GM23248 (cell line): ENCODE results near the gene TMEM151A. TPM values are rescaled to one million over a fixed set of nuclear protein-coding genes. Genes with fewer than 3 reads are reported as not detected.

Experiments
- DNase-seq: peaks from one replicate; pipeline ENCODE4 v3.0.0-alpha.2; 2015
- H2AFZ ChIP-seq: fragments of 200-600 bp; sonication (generic); 2 replicates; pipeline ENCODE4 v1.6.1; 2016; ENCODE audit warnings: antibody characterized with exemption
- H3F3A ChIP-seq: fragments of 200-600 bp; sonication (generic); 2 replicates; pipeline ENCODE4 v1.6.1; 2016; ENCODE audit warnings: mild to moderate bottlenecking, antibody characterized with exemption, mixed run types; ENCODE audit not compliant: insufficient read depth
- H3K27ac ChIP-seq: fragments of 200-600 bp; sonication (generic); 2 replicates; pipeline ENCODE4 v1.5.1; 2016; ENCODE audit warnings: mild to moderate bottlenecking
- H3K27me3 ChIP-seq: fragments of 200-600 bp; sonication (generic); replicated peaks from 2 replicates; pipeline ENCODE4 v1.6.1; 2016; ENCODE audit warnings: mild to moderate bottlenecking; ENCODE audit not compliant: insufficient read depth
- H3K36me3 ChIP-seq: fragments of 200-600 bp; sonication (generic); 2 replicates; pipeline ENCODE4 v1.6.1; 2016; ENCODE audit warnings: low read depth, mild to moderate bottlenecking
- H3K4me1 ChIP-seq: fragments of 200-600 bp; sonication (generic); 2 replicates; pipeline ENCODE4 v1.6.1; 2016; ENCODE audit warnings: mild to moderate bottlenecking; ENCODE audit not compliant: insufficient read depth
- H3K4me2 ChIP-seq: fragments of 200-600 bp; sonication (generic); one replicate; pipeline ENCODE4 v1.6.1; 2016; ENCODE audit warnings: mild to moderate bottlenecking; ENCODE audit not compliant: unreplicated experiment
- H3K4me3 ChIP-seq: fragments of 200-600 bp; sonication (generic); 2 replicates; pipeline ENCODE4 v1.5.1; 2016; ENCODE audit warnings: mild to moderate bottlenecking
- H3K79me2 ChIP-seq: fragments of 200-600 bp; sonication (generic); 2 replicates; pipeline ENCODE4 v1.6.1; 2016; ENCODE audit warnings: mild to moderate bottlenecking; ENCODE audit not compliant: insufficient read depth
- H3K9ac ChIP-seq: fragments of 200-600 bp; sonication (generic); 2 replicates; pipeline ENCODE4 v1.6.1; 2016; ENCODE audit warnings: mild to moderate bottlenecking
- H3K9me2 ChIP-seq: fragments of 200-600 bp; sonication (generic); 2 replicates; pipeline ENCODE4 v1.6.1; 2016; ENCODE audit warnings: mixed run types, mild to moderate bottlenecking, moderate library complexity; ENCODE audit not compliant: insufficient read depth
- H3K9me3 ChIP-seq: fragments of 200-600 bp; sonication (generic); one replicate; pipeline ENCODE4 v1.6.1; 2017; ENCODE audit warnings: low read depth
- H4K20me1 ChIP-seq: fragments of 200-600 bp; sonication (generic); 2 replicates; pipeline ENCODE4 v1.6.0; 2016; ENCODE audit not compliant: insufficient read depth
- EZH2 ChIP-seq: fragments of 200-600 bp; sonication (generic); IDR thresholded peaks from 2 replicates; pipeline ENCODE4 v1.6.1; 2018; ENCODE audit warnings: antibody characterized with exemption, mild to moderate bottlenecking; ENCODE audit not compliant: insufficient read depth, poor library complexity, severe bottlenecking
- EZH2phosphoT487 ChIP-seq: fragments of 200-600 bp; sonication (generic); IDR thresholded peaks from 2 replicates; pipeline ENCODE4 v1.6.1; 2018; ENCODE audit warnings: antibody characterized with exemption, moderate library complexity, mild to moderate bottlenecking, low read depth; ENCODE audit not compliant: insufficient read depth
- WGBS, 2 experiments: methylation state at CpG; one replicate each; pipeline ENCODE4 v1.1.6; 2015 to 2017; ENCODE audit warnings: low lambda C conversion rate in 2 of 2, low coverage in 1 of 2; ENCODE audit errors: missing lambda C conversion rate in 2 of 2; 5-methylcytosine and 5-hydroxymethylcytosine counted together
- in situ Hi-C: fragments of 300-500 bp; cut with MboI; formaldehyde crosslinking; loops from 2 replicates; pipeline ENCODE4 v1.15.0; 2020
- polyA plus RNA-seq: library from polyadenylated mRNA; unstranded; fragments of >200 nt; fragmentation: Nextera tagmentation; extraction: Ambion mirVana; gene quantifications from 2 replicates; pipeline ENCODE4 v1.2.1, GENCODE V29; 2016
- total RNA-seq: library from RNA; depleted of rRNA; stranded (reverse); fragments of >200 nt; shearing (Covaris generic); gene quantifications from 2 replicates; pipeline ENCODE4 v1.2.3, GENCODE V29; 2014

The TMEM151A gene
- total and polyA plus RNA-seq, 2 experiments from 2014 or later: 0.19 to 0.54 TPM

GRCh38 chr11:66271816-66272215, 19.9 kb upstream of the TMEM151A start:
- H3K9me3 ChIP-seq: no peaks in the 10 kb centered on the region
- no peak overlapping the region for H3K4me2 ChIP-seq
- peaks cover 44% of the 10 kb centered on the region for H3K79me2 ChIP-seq
- H3K36me3 ChIP-seq: peaks cover 10% of the 10 kb centered on the region; the same call in 1 of the 2 replicates
- H3K27me3 ChIP-seq: no peaks in the 10 kb centered on the region
- H4K20me1 ChIP-seq: 0 out of 2 replicates have a peak, but pooled peaks cover 7% of the 10 kb centered on the region
- TF ChIP-seq EZH2phosphoT487: no peak
- TF ChIP-seq EZH2: no peak
- H3K9me2 ChIP-seq: no peaks in the 10 kb centered on the region
- no peak overlapping the region for H3K27ac ChIP-seq
- H3K9ac ChIP-seq: no peak overlapping the region
- H2AFZ ChIP-seq: no peak overlapping the region
- 86% methylated on average over 7 of the region's 7 CpGs for WGBS, 2 experiments
- in situ Hi-C loops: no loop called here
- DNase-seq: no peak
- H3F3A ChIP-seq: no peaks in the 10 kb centered on the region
- 0 out of 2 replicates have a peak, but pooled peaks cover 7% of the 10 kb centered on the region for H3K4me1 ChIP-seq
- H3K4me3 ChIP-seq: no peak overlapping the region

DNA sequence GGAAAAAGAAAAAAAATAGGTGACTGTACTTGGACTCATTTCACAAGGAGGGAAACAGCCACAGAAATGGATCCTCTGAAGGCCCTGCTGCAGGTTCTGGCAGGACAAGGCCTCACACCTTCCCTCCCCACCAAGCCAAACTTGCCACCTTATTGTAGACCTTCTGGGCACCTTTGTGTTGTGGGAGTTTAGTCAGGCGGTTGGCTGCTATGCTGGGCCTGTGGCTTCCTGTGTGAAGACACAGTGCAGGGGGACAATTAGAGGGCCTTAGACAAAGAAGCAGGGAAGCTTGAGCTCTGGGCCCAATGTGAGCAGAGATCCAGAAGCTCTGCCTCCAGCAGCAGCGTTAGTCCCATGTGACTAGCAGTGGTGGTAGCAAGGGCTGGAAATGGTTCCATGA, 19.1 kb upstream of the TMEM151A start:
- DNase-seq: no peak
- 91 to 93% methylated on average over 2 of the region's 2 CpGs for WGBS, 2 experiments
- Histone ChIP-seq H3K9me3 (no peaks in the 10 kb centered on the region), H3K9ac (no peak overlapping the region), H3K4me3 (no peak overlapping the region), H3K79me2 (peaks cover 44% of the 10 kb centered on the region), H3K27ac (no peak overlapping the region), H3F3A (no peaks in the 10 kb centered on the region), H2AFZ (no peak overlapping the region), H3K9me2 (no peaks in the 10 kb centered on the region), H3K4me2 (no peak overlapping the region), H3K4me1 (0 out of 2 replicates have a peak, but pooled peaks cover 7% of the 10 kb centered on the region), H3K27me3 (no peaks in the 10 kb centered on the region), H4K20me1 (0 out of 2 replicates have a peak, but pooled peaks cover 7% of the 10 kb centered on the region), H3K36me3 (peaks cover 10% of the 10 kb centered on the region; the same call in 1 of the 2 replicates)
- in situ Hi-C loops: no loop called here
- TF ChIP-seq EZH2 (no peak), EZH2phosphoT487 (no peak)

DNA sequence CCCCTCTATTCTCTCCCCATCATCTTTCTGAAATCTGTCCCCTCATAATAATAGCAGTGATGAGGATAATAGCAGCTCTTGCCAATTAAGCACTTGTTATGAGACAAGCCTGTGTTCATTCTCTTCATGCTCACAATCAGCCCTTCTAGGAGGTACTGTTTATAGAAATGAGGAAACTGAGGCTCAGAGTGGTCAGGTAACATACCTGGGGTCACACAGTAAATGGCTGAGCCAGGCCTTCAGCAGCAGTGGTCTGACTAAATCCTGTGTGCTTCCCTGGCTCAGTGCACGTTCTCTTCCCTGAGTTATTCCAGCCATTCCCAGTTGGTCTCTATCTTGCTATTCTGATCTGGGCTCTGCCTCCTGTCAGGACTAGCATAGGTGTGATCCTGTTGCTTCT, 17.5 kb upstream of the TMEM151A start:
- 0 out of 2 replicates have a peak, but pooled peaks cover 7% of the 10 kb centered on the region for H3K4me1 ChIP-seq
- H3K27me3 ChIP-seq: no peaks in the 10 kb centered on the region
- no peak overlapping the region for H3K4me3 ChIP-seq
- no peaks in the 10 kb centered on the region for H3K9me2 ChIP-seq
- 0 out of 2 replicates have a peak, but pooled peaks cover 7% of the 10 kb centered on the region for H4K20me1 ChIP-seq
- in situ Hi-C loops: no loop called here
- no peak for DNase-seq
- H3K4me2 ChIP-seq: no peak overlapping the region
- H3K36me3 ChIP-seq: peaks cover 10% of the 10 kb centered on the region; the same call in 1 of the 2 replicates
- H2AFZ ChIP-seq: no peak overlapping the region
- no peaks in the 10 kb centered on the region for H3K9me3 ChIP-seq
- TF ChIP-seq EZH2phosphoT487: no peak
- no peak for TF ChIP-seq EZH2
- no peak overlapping the region for H3K27ac ChIP-seq
- H3F3A ChIP-seq: no peaks in the 10 kb centered on the region
- H3K79me2 ChIP-seq: peaks cover 38% of the 10 kb centered on the region
- WGBS, 2 experiments: 42 to 43% methylated on average over 1 of the region's 1 CpG
- H3K9ac ChIP-seq: no peak overlapping the region

DNA sequence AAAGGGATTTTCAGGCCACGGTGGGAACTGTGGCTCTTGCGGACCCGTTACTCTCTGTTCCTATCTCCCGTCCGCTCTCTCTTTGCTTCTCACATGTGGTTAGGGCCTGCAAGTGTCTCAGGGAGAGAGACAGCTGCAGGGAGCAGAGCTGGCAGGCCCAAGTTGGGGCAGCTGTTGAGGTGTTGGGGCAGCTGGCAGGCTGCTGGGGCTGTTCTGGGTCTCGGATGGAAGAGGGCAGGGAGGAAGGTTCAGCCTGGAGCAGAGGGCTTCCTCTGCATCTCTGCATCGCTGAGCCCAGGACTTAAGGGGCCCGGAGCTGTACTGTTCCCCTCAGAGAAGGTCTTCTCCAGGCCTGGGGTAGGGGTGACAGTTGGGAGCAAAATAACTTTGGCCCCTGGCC, 16.3 kb upstream of the TMEM151A start:
- H3K4me2 ChIP-seq: no peak overlapping the region
- DNase-seq: no peak

More for the DNA sequence above, 16.3 kb upstream of the TMEM151A start:
- no peak overlapping the region for H3K27ac ChIP-seq
- no peak overlapping the region for H3K4me3 ChIP-seq
- H3K36me3 ChIP-seq: peaks cover 10% of the 10 kb centered on the region; the same call in 1 of the 2 replicates
- 98 to 99% methylated on average over 8 of the region's 8 CpGs for WGBS, 2 experiments
- no peaks in the 10 kb centered on the region for H3K27me3 ChIP-seq
- in situ Hi-C loops: no loop called here
- no peaks in the 10 kb centered on the region for H3K9me2 ChIP-seq
- no peaks in the 10 kb centered on the region for H3K4me1 ChIP-seq
- H4K20me1 ChIP-seq: 0 out of 2 replicates have a peak, but pooled peaks cover 6% of the 10 kb centered on the region
- peaks cover 26% of the 10 kb centered on the region for H3K79me2 ChIP-seq
- H2AFZ ChIP-seq: no peak overlapping the region
- TF ChIP-seq EZH2phosphoT487 (no peak), EZH2 (no peak)
- no peaks in the 10 kb centered on the region for H3F3A ChIP-seq
- H3K9ac ChIP-seq: no peak overlapping the region
- no peaks in the 10 kb centered on the region for H3K9me3 ChIP-seq
